Non-pigmented ciliary epithelial cell (primary cell): ENCODE measurements around the gene EPS8L3.
"Not testable (repeated sequence)": the region's sequence is repeated elsewhere in the genome, so short reads cannot be mapped to it uniquely, and the experiment has no call there.

Source experiments
- DNase-seq: peaks from one replicate; pipeline ENCODE4 v3.0.0-alpha.2; 2010; ENCODE audit warnings: low read depth

The EPS8L3 gene

GRCh38 chr1:109777436-109777835, 13.7 kb upstream of the EPS8L3 start:
- DNase-seq: no peak

DNA sequence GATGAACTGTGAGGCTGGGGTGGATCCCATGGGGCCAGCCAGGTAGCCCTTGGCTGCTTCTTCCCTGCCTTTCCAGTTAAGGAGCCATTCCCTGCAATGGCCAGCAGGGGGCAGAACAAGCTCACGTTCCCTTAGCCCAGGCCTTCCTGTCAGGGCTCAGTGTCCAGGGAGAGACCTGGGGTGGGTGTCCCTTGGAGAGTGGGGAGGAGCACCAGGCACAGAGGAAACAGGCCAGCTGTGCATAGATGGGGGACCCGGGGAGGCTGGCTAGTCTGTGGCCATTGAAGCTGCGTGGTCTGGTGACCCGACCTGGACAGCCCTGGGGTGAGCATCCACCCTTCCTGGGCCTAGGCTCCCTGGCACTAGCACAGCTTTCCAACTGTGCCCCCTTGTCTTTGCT, 13.2 kb upstream of the EPS8L3 start:
- DNase-seq: no peak

GRCh38 chr1:109776206-109776835, 12.6 kb upstream of the EPS8L3 start:
- DNase-seq: no peak

GRCh38 chr1:109775398-109775797, 11.7 kb upstream of the EPS8L3 start:
- no peak for DNase-seq

- DNase-seq: no peak
These were observed 10.3 kb upstream of the EPS8L3 start for GRCh38 chr1:109773900-109774485.

DNA sequence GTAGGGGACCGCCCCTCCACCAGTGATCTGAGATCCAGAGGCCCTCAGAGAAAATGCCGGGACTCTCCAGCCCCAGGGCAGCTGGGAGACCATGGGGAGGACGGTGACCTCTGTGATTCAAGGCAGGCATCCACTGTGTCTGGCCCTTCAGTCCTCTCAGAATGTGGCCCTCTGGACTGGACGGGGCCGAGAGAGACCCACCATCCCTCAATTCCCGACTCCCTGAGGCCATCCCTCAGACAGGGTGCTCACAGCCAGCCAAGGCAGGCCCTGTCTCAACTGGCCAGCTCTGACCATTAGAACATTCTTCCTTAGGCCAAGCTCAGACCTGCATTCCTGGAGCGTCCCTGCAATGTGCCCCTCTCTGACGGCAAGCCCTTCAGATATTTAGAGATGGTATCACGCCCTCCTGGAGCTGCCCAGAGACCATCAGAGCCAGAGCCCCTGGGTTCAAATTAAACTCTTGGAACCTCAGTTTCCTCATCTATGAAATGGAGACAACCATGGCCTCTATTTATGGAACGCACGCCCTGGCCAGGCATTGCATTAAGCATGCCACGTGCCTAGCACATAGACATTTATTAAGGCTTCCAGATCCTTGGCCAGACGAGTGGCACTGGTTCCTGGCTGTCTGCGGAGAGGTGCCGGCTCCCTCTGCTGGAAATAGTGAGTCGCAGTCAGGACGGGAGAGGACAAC, 9.6 kb upstream of the EPS8L3 start:
- no peak for DNase-seq

GRCh38 chr1:109772658-109773202, 9.0 kb upstream of the EPS8L3 start:
- DNase-seq: no peak

- DNase-seq: no peak
These were observed 8.3 kb upstream of the EPS8L3 start for GRCh38 chr1:109771712-109772657.

DNA sequence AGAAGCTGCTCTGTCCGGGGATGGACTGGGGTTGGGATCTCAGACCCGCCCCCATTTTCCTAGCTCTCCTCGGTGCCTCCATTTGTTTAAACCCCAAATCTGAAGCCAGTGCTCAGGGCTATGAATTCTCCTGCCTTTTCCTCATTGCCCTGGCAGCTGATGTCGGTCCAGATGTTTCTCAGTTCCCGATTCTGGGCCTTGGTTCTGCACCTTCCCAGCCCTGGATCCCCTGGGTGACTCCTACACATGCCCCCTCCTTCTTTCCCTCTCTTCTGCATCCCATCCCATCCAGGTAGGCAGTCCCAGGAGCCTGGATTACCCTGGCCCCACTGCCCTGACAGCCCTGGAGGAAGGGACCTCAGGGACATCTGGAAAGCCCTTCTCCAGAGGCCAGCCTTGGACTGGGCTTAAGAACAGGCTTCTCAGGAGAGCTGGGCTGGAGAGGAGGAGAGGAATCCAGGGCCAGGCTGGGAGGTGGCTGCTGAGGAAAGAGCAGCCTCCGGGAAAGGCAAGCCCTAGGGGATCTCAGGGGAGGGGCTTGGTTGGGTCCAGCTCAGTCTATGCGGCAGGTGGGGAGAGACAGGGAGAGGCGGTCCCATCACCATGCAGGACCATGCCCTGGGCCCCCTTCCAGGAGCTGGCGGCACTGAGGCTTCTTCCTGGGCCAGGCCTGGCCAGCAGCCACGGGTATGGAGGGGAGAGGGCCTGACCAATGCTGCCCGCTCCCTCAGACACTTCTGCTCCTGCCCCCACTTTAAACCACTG, 6.8 kb upstream of the EPS8L3 start:
- DNase-seq: no peak

DNA sequence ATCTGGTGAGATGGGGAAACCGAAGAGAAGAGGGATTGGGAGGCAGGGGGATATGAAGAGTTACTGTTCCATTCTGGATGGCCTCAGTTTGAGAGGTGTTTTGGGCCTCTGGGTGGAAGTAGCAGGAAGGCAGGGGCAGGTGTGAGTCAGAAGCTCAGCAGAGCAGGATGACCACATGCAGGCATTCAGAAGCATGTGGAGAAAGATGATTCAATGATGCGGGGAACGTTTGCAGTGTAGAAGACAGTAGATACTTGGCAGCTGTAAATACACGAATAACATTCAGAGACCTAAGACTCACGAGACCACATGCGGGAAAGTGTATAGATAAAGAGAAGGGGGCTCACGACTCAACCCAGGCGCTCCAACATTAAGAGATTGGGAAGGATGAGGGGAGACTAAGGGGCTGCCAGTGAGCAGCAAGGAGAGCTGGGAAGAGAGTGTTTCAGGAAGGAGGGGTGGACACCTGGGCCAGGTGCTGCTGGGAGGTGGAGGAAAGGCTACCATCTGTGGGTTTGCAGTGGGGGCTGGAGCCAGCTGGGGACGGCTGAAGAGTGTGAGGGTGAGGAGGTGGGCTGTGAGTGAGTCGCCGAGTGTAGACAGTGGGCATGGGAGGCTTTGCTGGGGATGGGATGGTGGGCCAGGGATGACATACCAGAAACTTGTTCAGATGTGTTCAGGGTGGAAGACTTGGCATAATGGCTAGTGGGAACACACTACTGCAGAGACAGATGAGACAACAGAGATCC, 5.8 kb upstream of the EPS8L3 start:
- DNase-seq: peak; percentile 79

- no peak for DNase-seq
These were observed 5.1 kb upstream of the EPS8L3 start for GRCh38 chr1:109768820-109769219.

- DNase-seq: no peak
These were observed 4.6 kb upstream of the EPS8L3 start for GRCh38 chr1:109768335-109768650.

- DNase-seq: no peak
These were observed 4.1 kb upstream of the EPS8L3 start for GRCh38 chr1:109767637-109768334.

DNA sequence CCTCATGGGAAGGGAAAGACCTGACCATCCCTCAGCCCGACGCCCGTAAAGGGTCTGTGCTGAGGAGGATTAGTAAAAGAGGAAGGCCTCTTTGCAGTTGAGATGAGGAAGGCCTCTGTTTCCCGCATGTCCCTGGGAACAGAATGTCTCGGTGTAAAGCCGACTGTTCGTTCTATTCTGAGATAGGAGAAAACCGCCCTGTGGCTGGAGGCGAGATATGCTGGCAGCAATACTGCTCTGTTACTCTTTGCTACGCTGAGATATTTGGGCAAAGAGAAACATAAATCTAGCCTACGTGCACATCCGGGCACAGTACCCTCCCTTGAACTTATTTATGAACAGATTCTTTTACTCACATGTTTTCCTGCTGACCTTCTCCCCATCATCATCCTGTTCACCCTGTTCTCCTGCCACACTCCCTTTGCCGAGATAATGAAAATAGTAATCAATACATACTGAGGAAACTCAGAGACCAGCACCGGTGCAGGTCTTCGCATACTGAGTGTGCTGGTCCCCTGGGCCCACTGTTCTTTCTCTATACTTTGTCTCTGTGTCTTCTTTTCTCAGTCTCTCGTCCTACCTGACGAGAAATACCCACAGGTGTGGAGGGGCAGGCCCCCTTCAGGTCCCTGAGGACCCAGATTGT, 3.4 kb upstream of the EPS8L3 start:
- not testable (repeated sequence) for DNase-seq

GRCh38 chr1:109765896-109766615, 2.3 kb upstream of the EPS8L3 start:
- no peak for DNase-seq

- DNase-seq: no peak
These were observed 1.7 kb upstream of the EPS8L3 start for GRCh38 chr1:109765483-109765815.

DNA sequence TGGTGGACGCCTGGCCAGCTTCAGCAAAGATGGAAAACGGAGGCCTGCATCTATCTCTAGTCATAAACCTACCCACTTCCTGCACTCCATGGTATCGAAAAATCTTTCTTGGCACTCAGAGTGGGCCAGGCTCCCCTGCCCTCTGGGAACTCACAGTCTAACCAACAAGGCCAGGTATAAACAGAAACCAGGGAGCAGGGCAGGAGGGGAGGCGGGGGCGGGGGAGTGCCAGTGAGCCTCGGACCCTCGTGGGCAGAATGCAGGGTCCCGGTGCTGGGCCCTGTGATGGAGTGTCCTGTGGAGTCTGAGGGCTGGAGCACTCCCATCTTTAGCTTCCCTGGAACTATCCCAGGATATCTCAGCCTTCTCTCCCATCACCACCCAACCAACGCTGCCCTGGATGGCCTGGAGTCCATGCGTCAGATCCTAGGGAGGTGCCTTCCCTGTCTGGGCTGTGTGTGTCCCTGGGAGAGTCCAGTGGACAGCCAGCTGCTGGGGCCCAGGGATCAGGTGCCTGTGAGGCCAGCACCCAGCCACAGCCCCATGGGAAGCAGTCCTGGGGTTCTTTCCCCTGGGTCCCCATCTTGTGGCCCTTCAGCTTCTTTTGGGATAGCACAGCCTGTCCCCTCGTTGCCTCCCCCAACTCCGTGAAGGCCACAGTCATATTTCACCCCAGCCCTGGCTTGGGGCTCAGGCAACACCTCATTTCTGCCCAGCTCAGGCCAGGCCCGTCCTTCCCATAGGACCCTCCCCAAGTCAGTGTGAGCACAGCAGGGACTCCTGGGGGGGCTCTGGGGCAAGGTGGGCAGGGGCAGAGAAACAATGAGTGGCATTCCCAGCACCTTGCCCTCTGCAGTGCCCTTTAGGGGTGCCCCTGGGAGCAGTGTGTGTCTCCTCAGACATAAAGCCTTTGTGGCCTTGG, 1.1 kb upstream of the EPS8L3 start:
- no peak for DNase-seq
